ENCODE data around the gene SCAPER. TPM values are rescaled to one million over a fixed set of nuclear protein-coding genes. Genes with fewer than 3 reads are reported as not detected.
A peak's percentile ranks its signal among the peaks of the same experiment; 100 is the strongest.

SCAPER gene
- total and polyA plus RNA-seq, 12 donors = 6.9 to 48.1 (median 39.5) TPM

GRCh38 chr15:76353023-76353577 is 552.0 kb downstream of the SCAPER start:
- Histone ChIP-seq H3K9me3 (no peaks in the 10 kb centered on the region), H3K4me3 (no peak overlapping the region), H3K27me3 (peaks cover 0 to 18% (median 14%) of the 10 kb centered on the region in 7 donors), H3K27ac (no peak overlapping the region), H3K4me1 (no peaks in the 10 kb centered on the region), H3K36me3 (peaks cover 0 to 18% (median 0%) of the 10 kb centered on the region in 9 donors)
- ATAC-seq (no peak), DNase-seq (no peak)
- intact Hi-C loops (cut with DNase I) = no loop called here
- no peak for TF ChIP-seq CTCF (IDR thresholded peaks at IDR 0.05)
- WGBS, 2 donors = 95 to 99% methylated on average over 1 of the region's 1 CpG

- 95% methylated on average over 1 of the region's 1 CpG for WGBS, 2 donors
- Histone ChIP-seq H3K4me1 (peaks cover 7 to 23% (median 17%) of the 10 kb centered on the region in 9 donors), H3K9me3 (no peaks in the 10 kb centered on the region), H3K4me3 (no peak overlapping the region), H3K27me3 (peaks cover 29 to 52% (median 50%) of the 10 kb centered on the region in 7 donors), H3K27ac (no peak overlapping the region), H3K36me3 (peaks cover 0 to 18% (median 0%) of the 10 kb centered on the region in 9 donors)
- no peak for TF ChIP-seq CTCF (IDR thresholded peaks at IDR 0.05)
- DNase-seq (no peak), ATAC-seq (no peak)
- intact Hi-C loops (cut with DNase I) = no loop called here
Measured at GRCh38 chr15:76349301-76350070, 555.7 kb downstream of the SCAPER start.

GRCh38 chr15:76347482-76348055 is 557.6 kb downstream of the SCAPER start:
- peak overlapping the region in 3 of 10 donors; percentile 43 to 49 (median 47) for H3K4me3 ChIP-seq
- WGBS, 2 donors = 91 to 93% methylated on average over 13 of the region's 13 CpGs

More at GRCh38 chr15:76347482-76348055, 557.6 kb downstream of the SCAPER start:
- intact Hi-C loops (cut with DNase I) = no loop called here
- ATAC-seq (no peak), DNase-seq (no peak)
- H3K9me3 ChIP-seq = no peaks in the 10 kb centered on the region
- H3K4me1 ChIP-seq = peaks cover 9 to 32% (median 25%) of the 10 kb centered on the region in 9 donors
- TF ChIP-seq CTCF (IDR thresholded peaks at IDR 0.05) = no peak
- peaks cover 0 to 15% (median 0%) of the 10 kb centered on the region in 9 donors for H3K36me3 ChIP-seq
- no peak overlapping the region for H3K27ac ChIP-seq
- peaks cover 44 to 71% (median 69%) of the 10 kb centered on the region in 7 donors for H3K27me3 ChIP-seq

Data from heart right ventricle (tissue), 16 donors.